OCI-LY7 (cell line): Measurements from ENCODE around the gene SLC18A3. TPM values are rescaled to one million over a fixed set of nuclear protein-coding genes. Genes with fewer than 3 reads are reported as not detected.

ENCODE experiments used
- BruUV-seq: library from RNA; stranded (reverse); fragments of 400-500 nt; replicated peaks from 2 replicates; lab custom pipeline; 2021; lab: Mats Ljungman, UMichigan
- CTCF ChIA-PET: fragments of 300-600 bp; sonication (Branson Sonifier 250); formaldehyde crosslinking; loops from one replicate; lab custom pipeline; 2022; ENCODE audit warnings: antibody characterized with exemption; ENCODE audit not compliant: unreplicated experiment; lab: Charles Lee
- POLR2A ChIA-PET: fragments of 300-600 bp; sonication (Branson Sonifier 250); formaldehyde crosslinking; loops from one replicate; lab custom pipeline; 2022; ENCODE audit warnings: antibody characterized with exemption; lab: Charles Lee
- DNase-seq: peaks from one replicate; pipeline ENCODE4 v3.0.0-alpha.2; 2015; ENCODE audit warnings: low spot score
- H2AFZ ChIP-seq: fragments of 200-600 bp; sonication (generic), shearing (Covaris generic); 2 replicates; pipeline ENCODE4 v1.6.1; 2014; ENCODE audit warnings: mild to moderate bottlenecking, antibody characterized with exemption, low read length, moderate library complexity
- H3K27ac ChIP-seq: fragments of 200-600 bp; sonication (generic); 2 replicates; pipeline ENCODE4 v1.5.1; 2014; ENCODE audit warnings: mixed run types, low read depth, mild to moderate bottlenecking, moderate library complexity, low read length, inconsistent platforms; ENCODE audit not compliant: poor library complexity, severe bottlenecking
- H3K36me3 ChIP-seq: fragments of 200-600 bp; sonication (generic); 2 replicates; pipeline ENCODE4 v1.6.1; 2014; ENCODE audit warnings: mild to moderate bottlenecking, antibody characterized with exemption, low read length, moderate library complexity, mixed read lengths; ENCODE audit not compliant: insufficient read depth
- H3K4me1 ChIP-seq: fragments of 200-600 bp; sonication (generic); 2 replicates; pipeline ENCODE4 v1.5.1; 2014; ENCODE audit warnings: mild to moderate bottlenecking, low read length; ENCODE audit not compliant: insufficient read depth, poor library complexity, severe bottlenecking
- H3K4me2 ChIP-seq: fragments of 200-600 bp; sonication (generic); 2 replicates; pipeline ENCODE4 v1.6.1; 2014; ENCODE audit warnings: mild to moderate bottlenecking, low read length
- H3K4me3 ChIP-seq: fragments of 200-600 bp; sonication (generic); 2 replicates; pipeline ENCODE4 v1.5.1; 2014; ENCODE audit warnings: mild to moderate bottlenecking, low read depth, low read length; ENCODE audit not compliant: poor library complexity, severe bottlenecking
- H3K79me2 ChIP-seq: fragments of 200-600 bp; sonication (generic); 2 replicates; pipeline ENCODE4 v1.6.1; 2016; ENCODE audit warnings: low read depth, mild to moderate bottlenecking, low read length, moderate library complexity, mixed read lengths; ENCODE audit not compliant: insufficient read depth
- H3K9me2 ChIP-seq: fragments of 200-600 bp; sonication (generic); 2 replicates; pipeline ENCODE4 v1.6.1; 2016; ENCODE audit warnings: mild to moderate bottlenecking, low read length, mixed read lengths; ENCODE audit not compliant: insufficient read depth
- H3K9me3 ChIP-seq: fragments of 200-600 bp; sonication (generic); 2 replicates; pipeline ENCODE4 v1.6.1; 2014; ENCODE audit warnings: mild to moderate bottlenecking, mixed run types, low read length, mixed read lengths
- H4K20me1 ChIP-seq: fragments of 200-600 bp; sonication (generic); 2 replicates; pipeline ENCODE4 v1.6.1; 2014; ENCODE audit warnings: mild to moderate bottlenecking, antibody characterized with exemption, low read length, moderate library complexity, mixed read lengths; ENCODE audit not compliant: insufficient read depth
- CTCF ChIP-seq: fragments of 200-600 bp; sonication (generic); conservative IDR thresholded peaks from 2 replicates; pipeline ENCODE4 v1.5.1; 2014; ENCODE audit warnings: mild to moderate bottlenecking, antibody characterized with exemption, low read length, moderate library complexity, mixed read lengths
- EZH2phosphoT487 ChIP-seq: fragments of 200-600 bp; sonication (generic); IDR thresholded peaks from 2 replicates; pipeline ENCODE4 v1.6.1; 2018; ENCODE audit warnings: low read depth, borderline replicate concordance, mild to moderate bottlenecking, mixed run types, antibody characterized with exemption, low read length, moderate library complexity, mixed read lengths
- intact Hi-C: fragments of 100-400 bp; cut with micrococcal nuclease; formaldehyde crosslinking; loops from one replicate; pipeline ENCODE4 v1.10.0; 2022; ENCODE audit not compliant: unreplicated experiment
- total RNA-seq, 2 experiments: library from RNA; depleted of rRNA in 1 of 2; stranded (reverse); fragments of >200 nt in 1 of 2; shearing (Covaris generic) in 1 of 2; gene quantifications; 2 replicates each; pipeline ENCODE4 v1.2.3, GENCODE V29; 2014 to 2022

Gene SLC18A3
- total RNA-seq, 2 experiments from 2014 or later = not detected

GRCh38 chr10:49620841-49621378 is 10.8 kb downstream of the SLC18A3 start:
- no TSS peak for BruUV-seq
- no peaks in the 10 kb centered on the region for H3K9me3 ChIP-seq
- no peaks in the 10 kb centered on the region for H3K36me3 ChIP-seq
- no peak overlapping the region for H3K4me2 ChIP-seq
- POLR2A ChIA-PET = interaction anchor here (0.6 kb wide), 1 partner anchor 793 kb away, joined by 3 read pairs; no protein-coding TSS in a partner anchor
- intact Hi-C loops = no loop called here
- no peaks in the 10 kb centered on the region for H3K79me2 ChIP-seq
- CTCF ChIA-PET = no interaction called here
- TF ChIP-seq EZH2phosphoT487 (no peak), CTCF (no peak)
- H3K4me3 ChIP-seq = no peak overlapping the region
- no peaks in the 10 kb centered on the region for H3K4me1 ChIP-seq
- no peaks in the 10 kb centered on the region for H4K20me1 ChIP-seq
- no peak for DNase-seq
- H3K9me2 ChIP-seq = no peaks in the 10 kb centered on the region
- H3K27ac ChIP-seq = no peak overlapping the region
- no peak overlapping the region for H2AFZ ChIP-seq

- POLR2A ChIA-PET = interaction anchor here (0.6 kb wide), 1 partner anchor 792 kb away, joined by 3 read pairs; no protein-coding TSS in a partner anchor
- BruUV-seq = no TSS peak
- intact Hi-C loops = no loop called here
These were observed 11.5 kb downstream of the SLC18A3 start for GRCh38 chr10:49621561-49621960.

More at GRCh38 chr10:49621561-49621960, 11.5 kb downstream of the SLC18A3 start:
- Histone ChIP-seq H4K20me1 (no peaks in the 10 kb centered on the region), H3K27ac (no peak overlapping the region), H3K9me2 (no peaks in the 10 kb centered on the region), H3K79me2 (no peaks in the 10 kb centered on the region), H3K4me1 (no peaks in the 10 kb centered on the region), H2AFZ (no peak overlapping the region), H3K9me3 (no peaks in the 10 kb centered on the region), H3K36me3 (no peaks in the 10 kb centered on the region), H3K4me3 (no peak overlapping the region), H3K4me2 (no peak overlapping the region)
- no peak for DNase-seq
- CTCF ChIA-PET = no interaction called here
- TF ChIP-seq EZH2phosphoT487 (no peak), CTCF (no peak)
